Middle frontal gyrus (tissue), 1 donor: ENCODE results near the gene SHC3.

Source experiments
- DNase-seq: peaks from one replicate; pipeline ENCODE4 v3.0.0-alpha.2; 2015; ENCODE audit warnings: low spot score; ENCODE audit errors: extremely low spot score

The SHC3 gene

DNA sequence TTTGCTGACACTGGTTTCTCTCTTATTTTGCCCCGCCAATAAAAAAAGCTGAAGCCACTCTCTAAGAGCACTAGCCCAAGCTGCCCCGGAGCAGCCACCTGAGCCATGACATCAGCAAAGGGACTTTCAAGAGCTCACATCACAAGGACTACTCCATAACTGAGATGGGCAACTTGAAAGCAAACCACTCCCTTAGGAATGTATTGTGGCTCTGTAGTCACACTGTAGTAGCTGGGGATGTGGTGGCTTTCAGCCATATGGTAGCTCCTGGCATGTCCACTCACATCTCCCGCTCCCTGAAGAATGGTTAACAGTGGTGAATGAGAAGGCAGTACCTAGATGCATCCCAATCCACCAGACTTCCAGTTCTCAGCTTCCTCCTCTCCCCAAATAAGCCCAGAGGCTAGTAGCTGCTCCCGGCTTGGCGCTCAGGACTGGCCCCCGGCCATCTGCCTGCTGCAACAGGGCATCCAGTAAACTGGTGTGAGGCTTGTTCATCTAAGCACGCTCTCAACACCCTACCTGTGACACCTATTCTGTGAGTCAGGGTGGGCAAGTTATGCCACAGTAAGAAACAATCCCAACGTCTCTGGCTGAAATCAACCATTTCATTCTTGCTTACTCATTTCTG, 123.6 kb downstream of the SHC3 start:
- DNase-seq: no peak

DNA sequence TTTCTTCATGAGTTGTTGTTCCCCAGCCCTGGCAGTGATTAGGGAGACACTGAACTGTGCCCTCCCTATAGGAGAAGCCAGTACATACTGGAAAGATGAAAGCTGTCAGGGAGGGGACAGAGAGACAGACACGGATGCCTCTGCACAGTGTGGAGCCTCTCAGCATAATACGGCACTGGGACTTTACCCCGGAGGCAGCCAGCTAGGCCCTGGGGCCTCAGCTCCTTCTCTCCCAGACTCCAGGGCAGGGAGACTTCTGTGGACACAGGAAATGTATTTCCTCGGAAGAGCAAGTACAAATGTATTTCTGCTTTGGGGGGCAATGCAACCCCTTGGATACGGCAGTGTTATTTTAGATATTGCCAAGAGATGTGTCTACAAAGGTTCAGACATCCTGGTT, 125.3 kb downstream of the SHC3 start:
- no peak for DNase-seq

DNA sequence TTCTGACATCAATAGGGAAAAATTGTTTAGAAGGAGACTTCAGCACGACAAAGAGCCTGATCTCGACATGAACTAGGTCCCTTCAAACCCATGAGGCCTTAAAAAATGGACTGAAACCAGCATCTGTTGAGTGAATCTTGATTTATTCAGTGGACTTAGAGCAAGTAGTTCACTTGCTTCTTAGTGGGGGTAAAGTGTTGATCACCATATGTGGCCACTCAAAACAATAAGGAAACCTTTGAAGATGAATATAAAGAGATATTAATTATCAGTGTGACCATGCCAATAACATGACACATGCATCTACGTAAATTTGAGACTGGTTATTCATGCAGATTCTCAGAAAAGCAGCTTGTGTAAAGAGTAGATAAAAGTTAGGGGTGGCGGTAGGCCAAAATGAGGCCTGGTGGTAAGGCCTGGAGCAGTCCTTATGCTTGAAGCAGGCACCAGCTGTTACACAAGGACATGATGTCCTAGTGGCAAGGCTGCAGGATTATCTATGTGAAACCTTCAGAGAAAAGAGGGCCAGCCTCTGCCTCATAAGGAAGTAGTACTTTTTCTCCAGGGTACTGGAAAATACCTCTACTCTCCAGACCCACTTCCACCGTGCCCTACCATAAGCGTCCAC, 126.0 kb downstream of the SHC3 start:
- DNase-seq: no peak

DNA sequence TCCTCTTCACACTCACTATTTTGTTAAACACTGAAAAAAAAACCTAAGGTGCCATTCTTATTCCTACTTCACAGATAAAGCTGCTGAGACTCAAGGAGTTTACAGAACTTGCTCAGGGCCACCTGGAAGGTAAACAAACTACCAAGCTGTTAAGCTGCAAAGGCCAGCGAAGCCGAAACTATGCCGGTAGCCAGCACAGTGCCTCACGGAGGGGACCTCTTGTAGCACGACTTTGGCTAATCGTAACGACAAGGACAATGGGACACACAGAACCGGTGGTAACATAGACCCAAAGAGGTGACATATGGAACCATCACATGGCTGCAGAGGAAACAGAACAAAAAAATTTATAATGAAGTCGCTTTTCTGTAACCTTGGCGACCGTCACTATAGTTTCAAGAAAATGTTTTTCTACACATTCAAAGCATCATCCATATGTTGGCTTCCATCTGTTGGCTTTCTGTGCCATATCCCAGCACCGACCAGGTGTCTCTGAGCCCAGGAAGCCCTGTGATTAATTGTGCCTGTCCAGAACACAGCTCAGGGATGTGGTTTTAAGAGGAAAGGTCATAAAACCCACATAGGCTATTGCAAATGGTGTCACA, 127.1 kb downstream of the SHC3 start:
- peak; percentile 18 for DNase-seq

DNA sequence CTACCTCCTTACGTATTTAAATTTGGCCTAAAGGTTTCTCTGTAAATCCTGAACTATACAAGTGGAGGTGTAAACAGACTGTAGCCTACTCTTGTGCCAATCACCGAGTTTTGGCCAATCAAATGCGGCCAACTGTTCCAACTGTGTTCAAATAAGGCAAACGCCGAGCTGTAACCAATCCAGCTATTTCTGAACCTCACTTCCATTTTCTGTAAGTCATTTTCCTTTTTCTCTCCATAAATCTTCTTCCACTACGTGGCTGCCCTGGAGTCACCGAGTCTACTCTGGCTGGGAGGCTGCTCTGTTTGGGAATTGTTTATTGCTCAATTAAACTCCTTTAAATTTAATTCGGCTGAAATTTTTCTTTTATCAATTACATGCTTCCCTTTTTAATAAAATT, 129.0 kb downstream of the SHC3 start:
- DNase-seq: no peak

DNA sequence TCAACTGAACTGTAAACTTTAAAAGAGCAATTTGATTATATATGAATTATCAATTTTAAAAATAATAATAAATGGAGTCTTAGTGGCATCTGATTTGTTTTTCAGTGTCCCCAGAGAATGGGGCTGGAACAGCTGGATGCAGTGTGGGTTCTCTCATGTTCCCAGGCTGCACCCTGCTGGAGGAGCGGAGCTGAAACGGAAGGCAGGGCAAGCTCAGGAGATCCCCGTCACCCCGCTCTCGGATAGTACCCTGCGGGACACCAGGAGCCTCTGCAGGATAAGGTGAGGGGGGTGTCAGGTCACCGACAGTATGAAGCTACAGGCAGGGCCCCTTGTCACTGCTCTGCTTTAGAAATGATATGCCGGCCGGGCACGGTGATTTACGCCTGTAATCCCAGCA, 130.0 kb downstream of the SHC3 start:
- no peak for DNase-seq

DNA sequence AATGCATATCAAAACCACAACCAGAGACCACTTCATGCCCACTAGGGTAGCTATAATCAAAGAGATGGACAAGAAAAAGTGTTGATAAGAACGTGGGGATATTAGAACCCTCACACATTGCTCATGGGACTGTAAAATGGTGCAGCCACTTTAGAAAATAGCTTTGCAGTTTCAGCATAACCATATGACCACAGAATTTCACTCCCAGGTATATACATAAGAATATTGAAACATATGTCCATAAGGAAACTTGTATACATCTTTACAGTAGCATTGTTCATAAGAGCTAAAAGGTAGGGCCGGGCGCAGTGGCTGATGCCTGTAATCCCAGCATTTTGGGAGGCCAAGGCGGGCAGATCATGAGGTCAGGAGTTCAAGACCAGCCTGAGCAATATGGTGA, 131.0 kb downstream of the SHC3 start:
- DNase-seq: no peak

DNA sequence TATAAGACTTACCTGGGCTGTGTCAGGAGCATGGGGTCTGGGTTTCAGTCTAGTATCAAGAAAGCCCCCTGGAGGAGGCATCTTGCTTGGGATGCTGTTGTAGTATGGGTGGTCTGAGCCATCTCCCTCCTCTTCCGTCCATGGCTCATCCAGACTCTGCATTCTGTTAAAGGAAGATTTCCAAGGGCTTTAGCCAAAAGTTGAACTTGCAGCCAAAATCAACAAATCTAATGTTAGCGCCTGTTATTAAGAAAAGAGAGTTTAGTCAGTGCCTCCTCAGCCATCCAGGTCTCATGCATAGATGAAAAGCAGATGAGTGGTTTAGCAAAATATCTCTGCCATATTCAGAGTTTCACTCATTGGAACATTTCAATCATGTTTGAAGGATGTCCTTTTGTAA, 131.8 kb downstream of the SHC3 start:
- DNase-seq: no peak

DNA sequence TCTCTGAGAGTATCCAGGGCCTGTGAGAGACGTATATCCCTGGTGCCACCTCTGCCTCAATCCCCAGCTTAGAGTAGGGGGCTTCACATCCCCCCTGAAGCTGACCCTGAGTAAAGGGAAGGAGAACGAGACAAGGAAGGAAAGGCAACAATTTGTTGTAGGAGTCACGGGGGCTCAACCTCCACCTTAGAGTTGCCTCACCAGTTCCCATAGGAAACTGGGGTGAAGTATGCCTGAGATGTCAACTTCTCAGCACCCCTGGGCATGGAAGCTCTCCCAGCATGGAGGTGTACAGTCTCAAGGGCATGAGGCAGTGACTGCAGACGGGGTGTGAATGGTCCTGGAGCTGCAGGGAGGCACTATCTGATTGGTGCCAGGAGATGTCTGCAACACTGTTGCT, 133.7 kb downstream of the SHC3 start:
- no peak for DNase-seq

DNA sequence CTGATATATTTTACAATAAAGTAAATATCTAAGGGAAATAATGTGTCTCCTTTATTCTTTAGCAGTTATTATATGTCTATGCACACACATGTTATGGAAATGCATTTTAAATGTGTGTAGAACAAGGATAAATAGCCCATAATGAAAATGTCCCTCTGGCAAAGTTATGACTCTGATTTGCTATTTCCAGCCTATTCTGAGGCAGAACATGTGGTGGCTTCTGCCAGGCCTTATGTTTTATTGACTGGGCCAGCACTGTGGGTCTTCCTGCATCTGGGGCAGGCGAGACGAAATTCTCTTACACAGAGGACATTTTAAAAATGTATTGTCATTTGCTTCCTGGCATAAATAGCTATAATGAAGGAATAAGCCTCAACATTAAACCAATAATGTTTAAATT, 134.5 kb downstream of the SHC3 start:
- DNase-seq: no peak

DNA sequence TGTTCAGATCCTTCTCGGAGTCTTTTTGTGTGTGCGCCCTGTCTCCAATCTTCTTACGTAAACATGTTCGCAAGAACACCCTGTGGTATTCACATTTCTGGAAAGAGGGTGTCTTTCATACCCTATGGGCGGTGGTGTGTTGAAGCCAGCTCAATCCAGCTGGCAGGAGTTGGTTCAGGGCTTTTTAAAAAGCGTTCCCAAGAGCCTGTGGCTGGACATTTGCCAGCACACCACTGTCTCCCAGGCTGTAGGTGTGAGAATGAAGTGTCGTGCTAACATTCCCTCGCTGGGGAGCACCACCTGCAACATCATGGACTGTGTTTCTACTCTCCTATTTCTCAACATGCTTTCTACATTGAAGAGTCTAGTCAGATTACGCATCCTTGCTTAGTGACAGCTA, 135.6 kb downstream of the SHC3 start:
- peak; percentile 34 for DNase-seq

DNA sequence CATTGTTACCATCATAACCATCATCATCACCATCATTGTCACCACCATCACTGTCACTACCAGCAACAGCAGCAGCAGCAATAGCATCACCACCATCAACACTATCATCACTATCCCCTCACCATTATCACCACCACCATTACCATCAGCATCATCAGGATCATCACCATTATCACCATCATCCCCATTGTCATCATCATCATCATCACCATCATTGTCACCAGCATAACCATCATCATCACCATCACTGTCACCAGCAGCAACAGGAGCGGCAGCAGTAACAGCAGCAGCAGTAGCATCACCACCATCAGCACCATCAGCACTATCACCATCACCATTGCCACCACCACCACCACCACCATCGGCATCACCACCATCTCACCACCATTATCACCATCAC, 139.0 kb downstream of the SHC3 start:
- DNase-seq: no peak

DNA sequence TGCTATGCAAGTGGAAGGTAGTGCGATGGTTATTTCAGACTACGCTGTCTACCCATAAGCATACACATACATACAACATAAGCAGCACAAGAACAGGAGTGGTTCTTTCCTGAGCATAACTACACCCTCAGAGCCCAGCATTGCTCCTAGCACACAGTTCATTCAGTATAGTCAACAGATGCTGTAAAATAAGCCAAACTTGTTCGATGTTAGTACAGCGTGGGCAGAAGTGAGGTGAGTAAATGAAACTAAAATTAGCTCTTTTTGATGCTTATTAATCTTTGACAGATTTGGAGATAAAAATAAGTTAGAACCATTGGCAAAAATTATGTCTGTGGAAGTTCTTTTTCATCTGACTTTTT, 139.5 kb downstream of the SHC3 start:
- no peak for DNase-seq

DNA sequence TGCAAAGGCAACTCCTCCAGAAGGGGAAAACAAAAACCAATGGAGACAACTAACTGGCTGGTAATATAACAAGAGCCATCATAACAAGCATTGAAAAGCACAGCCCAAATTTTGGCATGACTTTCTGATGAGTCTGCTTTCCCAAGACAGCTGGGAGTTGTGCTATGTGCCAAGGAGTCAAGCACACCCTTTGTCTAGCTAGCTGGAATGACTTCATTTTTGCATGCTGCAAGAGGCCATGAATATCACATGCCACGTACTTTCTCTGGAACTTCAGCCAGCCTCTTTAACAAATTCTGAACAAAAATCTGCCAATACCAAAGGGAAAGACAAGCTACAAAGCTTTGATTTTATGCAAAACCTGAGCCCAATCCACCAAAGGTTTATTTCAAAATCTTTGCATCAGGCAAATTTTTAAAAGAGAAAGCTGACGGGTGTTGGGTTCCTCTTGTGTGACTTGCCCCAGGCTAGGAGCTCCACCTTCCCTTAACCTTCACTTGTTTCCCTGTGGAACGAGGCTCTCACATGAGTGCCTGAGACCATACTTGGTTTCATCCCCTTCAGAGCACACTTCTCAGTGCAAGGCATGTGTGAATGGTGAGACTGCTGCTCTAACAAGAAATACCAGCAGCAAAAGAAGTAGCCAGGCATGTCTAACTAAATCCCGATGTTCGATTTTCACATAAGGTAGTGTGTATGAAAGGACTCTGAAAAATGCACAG, 140.1 kb downstream of the SHC3 start:
- peak; percentile 64 for DNase-seq

DNA sequence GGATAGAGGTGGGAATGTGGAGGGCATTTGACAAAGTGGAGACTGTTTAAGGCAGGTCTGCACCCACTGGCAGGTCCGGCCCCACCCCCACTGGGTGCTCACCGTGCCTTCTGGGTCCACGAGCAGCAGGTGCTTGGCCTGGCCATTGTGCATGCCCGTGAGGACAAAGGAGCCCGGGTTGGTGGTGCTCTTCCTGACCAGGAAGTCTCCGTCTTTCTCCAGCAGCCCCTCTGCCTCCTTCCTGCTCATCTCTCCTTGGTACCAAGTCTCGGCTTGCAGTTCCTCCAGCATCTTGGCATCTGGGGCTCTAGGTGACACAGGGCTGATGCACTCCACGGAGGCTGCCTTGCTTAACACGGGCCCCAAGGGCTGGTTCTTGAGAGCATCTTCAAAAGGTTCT, 140.7 kb downstream of the SHC3 start:
- no peak for DNase-seq

DNA sequence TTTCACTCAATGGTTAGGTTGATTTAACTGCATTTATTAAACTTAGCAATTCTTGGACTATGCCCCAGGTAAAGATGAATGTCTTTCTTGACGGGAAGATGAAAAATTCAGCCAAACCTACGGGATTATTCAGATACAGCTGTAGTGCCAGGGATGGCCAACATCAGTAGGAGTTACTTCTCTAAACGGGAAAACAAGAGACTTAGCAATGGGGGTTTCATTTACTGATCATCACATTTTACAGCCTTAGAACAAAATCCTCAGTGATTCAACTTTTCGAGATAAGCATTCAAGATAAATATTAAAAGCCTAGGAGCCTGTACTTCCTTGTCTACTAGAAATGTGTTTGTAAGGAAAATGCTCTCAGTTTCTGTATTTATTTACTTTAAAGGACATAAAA, 141.3 kb downstream of the SHC3 start:
- DNase-seq: no peak

DNA sequence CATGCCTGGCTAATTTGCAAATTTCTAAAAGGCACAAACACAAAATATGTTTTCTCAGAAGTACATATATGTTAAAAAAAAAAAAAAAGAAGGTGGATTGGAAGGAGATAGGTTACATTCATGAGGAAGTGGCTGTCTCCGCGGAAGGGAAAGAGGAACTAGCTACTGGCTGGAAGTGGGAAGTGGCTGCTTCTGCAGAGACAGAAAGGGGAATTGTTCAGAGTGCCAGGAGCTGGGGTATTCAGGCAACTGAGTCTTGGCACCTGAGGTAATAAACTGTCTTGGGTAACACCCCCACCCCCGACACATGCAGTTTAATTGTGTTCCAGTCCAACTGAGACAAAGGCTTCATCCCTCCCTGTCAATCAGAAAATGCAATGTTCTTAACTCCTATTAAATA, 141.7 kb downstream of the SHC3 start:
- DNase-seq: no peak

DNA sequence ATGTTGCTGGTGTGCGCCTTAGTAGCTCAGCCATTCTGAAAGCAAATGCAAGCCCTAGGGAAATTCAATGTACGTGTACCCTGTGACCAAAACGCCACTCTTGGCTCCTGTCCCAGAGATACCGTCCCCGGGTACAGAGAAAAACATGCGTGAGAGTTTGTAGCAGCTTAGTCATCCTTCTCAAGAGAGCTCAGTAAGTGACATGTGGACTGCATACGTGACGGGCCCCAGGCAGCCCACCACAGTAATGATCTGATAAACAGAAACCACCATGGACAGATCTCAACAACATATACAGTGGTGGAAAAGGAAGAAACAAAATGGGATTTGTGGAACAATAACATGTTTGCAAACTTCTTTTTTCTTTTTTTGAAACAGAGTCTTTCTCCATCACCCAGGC, 142.2 kb downstream of the SHC3 start:
- DNase-seq: no peak

DNA sequence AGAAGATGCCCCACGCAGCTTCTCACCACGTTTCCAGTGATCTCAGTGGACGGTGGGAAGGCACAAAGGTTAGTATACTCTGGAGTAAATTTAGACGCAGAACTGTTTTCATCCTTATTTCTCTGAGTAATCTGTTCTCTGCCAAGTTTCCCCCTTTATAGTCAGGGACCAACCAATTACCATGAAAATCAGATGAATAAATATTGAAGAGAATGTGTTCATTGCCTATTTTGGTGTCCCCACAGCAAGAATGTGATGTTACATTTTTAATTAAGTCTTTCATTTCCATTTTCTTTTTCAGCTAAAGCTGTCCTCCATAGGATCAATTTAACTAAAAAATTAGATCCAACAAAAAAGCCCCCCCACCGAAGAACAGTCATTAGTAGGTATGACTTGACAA, 146.0 kb downstream of the SHC3 start:
- DNase-seq: no peak

DNA sequence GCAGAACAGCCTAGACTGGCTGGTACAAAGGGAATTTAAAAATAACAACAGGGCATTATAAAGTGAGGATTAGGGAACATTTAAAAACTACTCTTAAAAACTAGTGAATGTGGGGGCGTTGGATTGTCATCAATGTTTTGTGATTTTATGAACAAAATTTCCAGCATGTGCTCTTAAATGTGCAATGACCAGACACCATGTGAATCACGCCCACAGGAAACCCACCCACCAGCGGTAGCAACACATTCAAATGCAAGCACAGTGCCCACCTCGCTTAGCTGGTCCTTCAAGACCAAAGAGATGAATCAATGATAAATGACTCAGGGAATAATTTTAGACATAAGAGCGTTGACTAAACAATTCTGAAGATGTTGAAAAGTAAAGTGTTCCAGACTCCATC, 146.4 kb downstream of the SHC3 start:
- DNase-seq: no peak

DNA sequence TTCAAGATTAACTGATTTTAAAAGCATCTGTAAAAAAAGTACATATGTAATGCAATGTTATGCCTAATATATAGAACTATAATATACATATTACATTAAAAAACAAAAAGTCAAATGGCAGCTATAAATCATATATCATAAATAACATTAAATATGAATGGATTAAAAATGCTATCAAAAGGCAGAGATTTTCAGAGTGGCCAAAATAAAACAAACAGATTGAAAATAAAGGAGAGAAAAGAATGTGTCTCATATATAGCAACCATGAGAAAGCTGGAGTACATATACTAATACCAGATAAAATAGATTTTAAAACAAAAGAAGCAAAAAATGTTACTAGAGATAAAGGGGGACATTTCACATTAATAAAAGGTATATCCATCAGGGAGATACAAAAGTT, 148.8 kb downstream of the SHC3 start:
- no peak for DNase-seq

DNA sequence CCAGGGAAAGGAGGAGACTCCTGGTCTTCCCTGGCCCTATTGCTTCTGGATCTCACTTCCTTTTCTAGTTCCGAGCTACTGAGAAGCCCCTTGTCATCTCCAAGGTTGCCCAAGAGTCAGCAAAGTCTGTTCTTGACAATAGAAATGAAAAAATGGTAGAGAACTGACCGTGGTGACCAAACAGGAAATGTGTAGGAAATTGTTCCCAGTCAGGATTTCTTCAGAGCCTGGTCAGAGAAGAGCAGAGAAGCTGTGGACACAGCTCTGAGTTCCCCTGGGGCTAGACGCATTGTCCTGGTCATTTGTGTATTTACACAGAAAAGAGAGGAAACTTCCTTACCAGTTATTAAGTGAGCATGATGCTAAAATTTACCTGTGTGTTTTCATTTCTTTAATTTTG, 151.7 kb downstream of the SHC3 start:
- no peak for DNase-seq

DNA sequence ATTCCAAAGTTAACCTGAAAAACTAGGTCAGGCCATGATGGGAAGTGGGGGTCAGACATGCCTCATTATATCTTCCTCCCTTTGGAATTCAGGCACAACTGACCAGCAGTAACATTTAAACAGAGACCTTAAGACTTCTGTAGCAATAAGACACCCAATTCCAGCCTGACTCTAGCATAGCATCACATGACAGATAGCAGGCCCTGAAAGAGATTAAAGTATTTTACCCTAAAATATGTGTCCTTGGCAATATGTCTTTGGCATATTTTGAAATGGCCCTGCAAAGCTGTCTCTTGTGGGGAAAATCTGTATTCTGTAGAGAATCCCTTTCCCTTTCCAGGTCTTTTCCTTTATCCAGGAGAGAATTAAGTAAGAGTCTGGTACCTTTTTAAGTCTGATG, 153.1 kb downstream of the SHC3 start:
- no peak for DNase-seq
